Liver (tissue), 3 donors: Measurements from ENCODE around the gene CLPTM1L.
"Not testable (repeated sequence)": the region's sequence is repeated elsewhere in the genome, so short reads cannot be mapped to it uniquely, and the experiment has no call there.

ENCODE experiments used
- RAD21 ChIP-seq, 2 donors: IDR thresholded peaks; 2 replicates each; pipeline ENCODE4 v1.6.1; 2016; ENCODE audit warnings: antibody characterized with exemption in 2 of 2, mild to moderate bottlenecking in 2 of 2
- RXRA ChIP-seq, 2 donors: IDR thresholded peaks; 2 replicates each; pipeline ENCODE4 v1.6.1; 2017 to 2018; ENCODE audit warnings: antibody characterized with exemption in 2 of 2, mild to moderate bottlenecking in 1 of 2
- TF ChIP-seq, protein P1 (sequence below): fragments of 150-350 bp; IDR thresholded peaks from 2 replicates; pipeline ENCODE4 v1.5.1; 2017; ENCODE audit warnings: improper control_type of control experiment, low read depth, low read length; ENCODE audit not compliant: missing input control
- TF ChIP-seq, protein P2 (sequence below): IDR thresholded peaks from 2 replicates; pipeline ENCODE4 v1.6.1; 2016; ENCODE audit warnings: antibody characterized with exemption
- TF ChIP-seq, protein P3 (sequence below): IDR thresholded peaks from 2 replicates; pipeline ENCODE4 v1.6.1; 2016; ENCODE audit warnings: antibody characterized with exemption
- donor health status: healthy.
- donor health status: healthy.

DNA sequence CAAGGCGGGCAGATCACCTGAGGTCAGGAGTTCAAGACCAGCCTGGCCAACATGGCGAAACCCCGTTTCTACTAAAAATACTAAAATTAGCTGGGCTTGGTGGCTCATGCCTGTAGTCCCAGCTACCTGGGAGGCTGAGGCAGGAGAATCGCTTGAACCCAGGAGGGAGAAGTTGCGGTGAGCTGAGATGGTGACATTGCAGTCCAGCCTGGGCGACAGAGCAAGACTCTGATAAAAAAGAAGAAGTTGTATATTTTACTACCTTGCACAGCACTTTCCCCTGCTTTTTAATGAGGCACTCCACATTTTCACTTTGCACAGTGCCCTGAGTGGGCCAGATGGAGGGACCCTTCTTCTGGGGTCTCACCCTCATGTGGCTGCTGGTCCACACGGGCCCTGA, 15.5 kb upstream of the CLPTM1L start:
- TF ChIP-seq, protein P1, sequence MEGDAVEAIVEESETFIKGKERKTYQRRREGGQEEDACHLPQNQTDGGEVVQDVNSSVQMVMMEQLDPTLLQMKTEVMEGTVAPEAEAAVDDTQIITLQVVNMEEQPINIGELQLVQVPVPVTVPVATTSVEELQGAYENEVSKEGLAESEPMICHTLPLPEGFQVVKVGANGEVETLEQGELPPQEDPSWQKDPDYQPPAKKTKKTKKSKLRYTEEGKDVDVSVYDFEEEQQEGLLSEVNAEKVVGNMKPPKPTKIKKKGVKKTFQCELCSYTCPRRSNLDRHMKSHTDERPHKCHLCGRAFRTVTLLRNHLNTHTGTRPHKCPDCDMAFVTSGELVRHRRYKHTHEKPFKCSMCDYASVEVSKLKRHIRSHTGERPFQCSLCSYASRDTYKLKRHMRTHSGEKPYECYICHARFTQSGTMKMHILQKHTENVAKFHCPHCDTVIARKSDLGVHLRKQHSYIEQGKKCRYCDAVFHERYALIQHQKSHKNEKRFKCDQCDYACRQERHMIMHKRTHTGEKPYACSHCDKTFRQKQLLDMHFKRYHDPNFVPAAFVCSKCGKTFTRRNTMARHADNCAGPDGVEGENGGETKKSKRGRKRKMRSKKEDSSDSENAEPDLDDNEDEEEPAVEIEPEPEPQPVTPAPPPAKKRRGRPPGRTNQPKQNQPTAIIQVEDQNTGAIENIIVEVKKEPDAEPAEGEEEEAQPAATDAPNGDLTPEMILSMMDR = not testable (repeated sequence)
- TF ChIP-seq RAD21, RXRA (IDR thresholded peaks at IDR 0.05): not testable (repeated sequence)
- TF ChIP-seq, protein P2, sequence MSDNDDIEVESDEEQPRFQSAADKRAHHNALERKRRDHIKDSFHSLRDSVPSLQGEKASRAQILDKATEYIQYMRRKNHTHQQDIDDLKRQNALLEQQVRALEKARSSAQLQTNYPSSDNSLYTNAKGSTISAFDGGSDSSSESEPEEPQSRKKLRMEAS = not testable (repeated sequence)
- TF ChIP-seq, protein P3, sequence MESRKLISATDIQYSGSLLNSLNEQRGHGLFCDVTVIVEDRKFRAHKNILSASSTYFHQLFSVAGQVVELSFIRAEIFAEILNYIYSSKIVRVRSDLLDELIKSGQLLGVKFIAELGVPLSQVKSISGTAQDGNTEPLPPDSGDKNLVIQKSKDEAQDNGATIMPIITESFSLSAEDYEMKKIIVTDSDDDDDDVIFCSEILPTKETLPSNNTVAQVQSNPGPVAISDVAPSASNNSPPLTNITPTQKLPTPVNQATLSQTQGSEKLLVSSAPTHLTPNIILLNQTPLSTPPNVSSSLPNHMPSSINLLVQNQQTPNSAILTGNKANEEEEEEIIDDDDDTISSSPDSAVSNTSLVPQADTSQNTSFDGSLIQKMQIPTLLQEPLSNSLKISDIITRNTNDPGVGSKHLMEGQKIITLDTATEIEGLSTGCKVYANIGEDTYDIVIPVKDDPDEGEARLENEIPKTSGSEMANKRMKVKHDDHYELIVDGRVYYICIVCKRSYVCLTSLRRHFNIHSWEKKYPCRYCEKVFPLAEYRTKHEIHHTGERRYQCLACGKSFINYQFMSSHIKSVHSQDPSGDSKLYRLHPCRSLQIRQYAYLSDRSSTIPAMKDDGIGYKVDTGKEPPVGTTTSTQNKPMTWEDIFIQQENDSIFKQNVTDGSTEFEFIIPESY = not testable (repeated sequence)
